ENCODE measurements around the gene CALML5.

Gene CALML5

DNA sequence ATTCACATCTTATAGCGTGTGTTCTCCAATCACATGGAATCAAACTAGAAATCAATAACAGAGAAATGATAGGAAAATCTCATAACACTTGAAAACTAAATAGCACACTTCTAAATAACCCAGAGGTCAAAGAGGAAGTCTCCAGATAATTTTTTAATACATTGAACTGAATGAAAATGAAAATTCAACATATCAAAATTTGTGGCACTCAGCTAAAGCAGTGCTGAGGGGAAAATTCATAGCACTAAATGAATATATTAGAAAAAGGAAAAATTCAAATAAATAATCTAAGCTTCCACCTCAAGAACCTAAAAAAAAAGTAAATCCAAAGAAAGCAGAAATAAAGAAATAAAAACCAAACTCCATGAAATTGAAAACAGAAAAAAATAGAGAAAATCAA, 42.7 kb upstream of the CALML5 start:
- WGBS, 2 experiments (ENCODE audit: insufficient coverage in 2 of 2): 89% methylated on average over 1 of the region's 1 CpG; no CpG with 5 or more reads in 1 of the 2 experiments
- Histone ChIP-seq H3K4me1 (ENCODE audit: control insufficient read depth, insufficient read depth, low read length, poor library complexity, severe bottlenecking) (peaks cover 49% of the 10 kb centered on the region), H3K27ac (ENCODE audit: low read depth, low read length, severe bottlenecking) (no peak overlapping the region), H3K36me3 (ENCODE audit: control insufficient read depth, insufficient read depth, low read length) (no peaks in the 10 kb centered on the region), H3K4me3 (ENCODE audit: extremely low read depth, insufficient read depth, low read length, poor library complexity, severe bottlenecking) (no peak overlapping the region), H3K9me3 (ENCODE audit: control insufficient read depth, low read length) (peaks cover 30% of the 10 kb centered on the region)

- H3K27ac ChIP-seq (ENCODE audit: low read depth, low read length, severe bottlenecking): no peak overlapping the region
- H3K36me3 ChIP-seq (ENCODE audit: control insufficient read depth, insufficient read depth, low read length): no peaks in the 10 kb centered on the region
- peaks cover 30% of the 10 kb centered on the region for H3K9me3 ChIP-seq (ENCODE audit: control insufficient read depth, low read length)
- H3K4me1 ChIP-seq (ENCODE audit: control insufficient read depth, insufficient read depth, low read length, poor library complexity, severe bottlenecking): peaks cover 37% of the 10 kb centered on the region
- WGBS, 2 experiments (ENCODE audit: insufficient coverage in 2 of 2): 83 to 85% methylated on average over 1 to 3 of the region's 3 CpGs
- H3K4me3 ChIP-seq (ENCODE audit: extremely low read depth, insufficient read depth, low read length, poor library complexity, severe bottlenecking): no peak overlapping the region
Observed at GRCh38 chr10:5540891-5541290, 41.5 kb upstream of the CALML5 start.

DNA sequence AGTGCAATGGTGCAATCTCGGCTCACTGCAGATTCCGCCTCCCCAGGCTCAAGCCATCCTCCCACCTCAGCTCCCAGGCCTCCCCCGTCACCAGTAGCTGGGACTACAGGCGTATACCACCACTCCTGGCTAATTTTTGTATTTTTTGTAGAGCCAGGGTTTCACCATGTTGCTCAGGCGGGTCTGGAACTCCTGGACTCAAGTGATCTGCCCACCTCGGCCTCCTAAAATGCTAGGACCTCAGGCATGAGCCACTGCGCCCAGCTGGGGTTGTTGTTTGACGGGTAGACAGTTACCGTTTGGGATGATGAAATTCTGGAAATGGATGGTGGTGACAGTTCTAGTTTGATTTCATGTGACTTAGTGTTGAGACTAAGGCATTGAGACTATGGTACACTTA, 40.7 kb upstream of the CALML5 start:
- H3K4me3 ChIP-seq (ENCODE audit: extremely low read depth, insufficient read depth, low read length, poor library complexity, severe bottlenecking): no peak overlapping the region
- 88 to 96% methylated on average over 5 to 9 of the region's 9 CpGs for WGBS, 2 experiments (ENCODE audit: insufficient coverage in 2 of 2)
- peaks cover 30% of the 10 kb centered on the region for H3K9me3 ChIP-seq (ENCODE audit: control insufficient read depth, low read length)
- H3K36me3 ChIP-seq (ENCODE audit: control insufficient read depth, insufficient read depth, low read length): no peaks in the 10 kb centered on the region
- H3K4me1 ChIP-seq (ENCODE audit: control insufficient read depth, insufficient read depth, low read length, poor library complexity, severe bottlenecking): peaks cover 30% of the 10 kb centered on the region
- H3K27ac ChIP-seq (ENCODE audit: low read depth, low read length, severe bottlenecking): no peak overlapping the region

GRCh38 chr10:5538892-5539651, 39.7 kb upstream of the CALML5 start:
- 86 to 92% methylated on average over 13 to 14 of the region's 19 CpGs for WGBS, 2 experiments (ENCODE audit: insufficient coverage in 2 of 2)
- H3K27ac ChIP-seq (ENCODE audit: low read depth, low read length, severe bottlenecking): peak overlapping the region; percentile 83
- no peaks in the 10 kb centered on the region for H3K36me3 ChIP-seq (ENCODE audit: control insufficient read depth, insufficient read depth, low read length)
- peaks cover 25% of the 10 kb centered on the region for H3K4me1 ChIP-seq (ENCODE audit: control insufficient read depth, insufficient read depth, low read length, poor library complexity, severe bottlenecking)
- H3K9me3 ChIP-seq (ENCODE audit: control insufficient read depth, low read length): peaks cover 23% of the 10 kb centered on the region
- H3K4me3 ChIP-seq (ENCODE audit: extremely low read depth, insufficient read depth, low read length, poor library complexity, severe bottlenecking): no peak overlapping the region

- H3K4me1 ChIP-seq (ENCODE audit: control insufficient read depth, insufficient read depth, low read length, poor library complexity, severe bottlenecking): peaks cover 25% of the 10 kb centered on the region
- peaks cover 19% of the 10 kb centered on the region for H3K9me3 ChIP-seq (ENCODE audit: control insufficient read depth, low read length)
- WGBS, 2 experiments (ENCODE audit: insufficient coverage in 2 of 2): 92 to 93% methylated on average over 9 of the region's 9 CpGs
- peak overlapping the region; percentile 83 for H3K27ac ChIP-seq (ENCODE audit: low read depth, low read length, severe bottlenecking)
- H3K36me3 ChIP-seq (ENCODE audit: control insufficient read depth, insufficient read depth, low read length): no peaks in the 10 kb centered on the region
- no peak overlapping the region for H3K4me3 ChIP-seq (ENCODE audit: extremely low read depth, insufficient read depth, low read length, poor library complexity, severe bottlenecking)
Observed at GRCh38 chr10:5538446-5538845, 39.1 kb upstream of the CALML5 start.

GRCh38 chr10:5537684-5538083, 38.3 kb upstream of the CALML5 start:
- 86 to 87% methylated on average over 5 to 6 of the region's 6 CpGs for WGBS, 2 experiments (ENCODE audit: insufficient coverage in 2 of 2)
- H3K27ac ChIP-seq (ENCODE audit: low read depth, low read length, severe bottlenecking): no peak overlapping the region
- H3K9me3 ChIP-seq (ENCODE audit: control insufficient read depth, low read length): peaks cover 15% of the 10 kb centered on the region
- no peaks in the 10 kb centered on the region for H3K36me3 ChIP-seq (ENCODE audit: control insufficient read depth, insufficient read depth, low read length)
- no peak overlapping the region for H3K4me3 ChIP-seq (ENCODE audit: extremely low read depth, insufficient read depth, low read length, poor library complexity, severe bottlenecking)
- H3K4me1 ChIP-seq (ENCODE audit: control insufficient read depth, insufficient read depth, low read length, poor library complexity, severe bottlenecking): peaks cover 25% of the 10 kb centered on the region

- 86 to 95% methylated on average over 2 to 4 of the region's 7 CpGs for WGBS, 2 experiments (ENCODE audit: insufficient coverage in 2 of 2)
- H3K9me3 ChIP-seq (ENCODE audit: control insufficient read depth, low read length): peaks cover 14% of the 10 kb centered on the region
- H3K4me1 ChIP-seq (ENCODE audit: control insufficient read depth, insufficient read depth, low read length, poor library complexity, severe bottlenecking): peaks cover 25% of the 10 kb centered on the region
- H3K4me3 ChIP-seq (ENCODE audit: extremely low read depth, insufficient read depth, low read length, poor library complexity, severe bottlenecking): no peak overlapping the region
- H3K27ac ChIP-seq (ENCODE audit: low read depth, low read length, severe bottlenecking): no peak overlapping the region
- no peaks in the 10 kb centered on the region for H3K36me3 ChIP-seq (ENCODE audit: control insufficient read depth, insufficient read depth, low read length)
Observed at GRCh38 chr10:5536486-5537081, 37.2 kb upstream of the CALML5 start.

DNA sequence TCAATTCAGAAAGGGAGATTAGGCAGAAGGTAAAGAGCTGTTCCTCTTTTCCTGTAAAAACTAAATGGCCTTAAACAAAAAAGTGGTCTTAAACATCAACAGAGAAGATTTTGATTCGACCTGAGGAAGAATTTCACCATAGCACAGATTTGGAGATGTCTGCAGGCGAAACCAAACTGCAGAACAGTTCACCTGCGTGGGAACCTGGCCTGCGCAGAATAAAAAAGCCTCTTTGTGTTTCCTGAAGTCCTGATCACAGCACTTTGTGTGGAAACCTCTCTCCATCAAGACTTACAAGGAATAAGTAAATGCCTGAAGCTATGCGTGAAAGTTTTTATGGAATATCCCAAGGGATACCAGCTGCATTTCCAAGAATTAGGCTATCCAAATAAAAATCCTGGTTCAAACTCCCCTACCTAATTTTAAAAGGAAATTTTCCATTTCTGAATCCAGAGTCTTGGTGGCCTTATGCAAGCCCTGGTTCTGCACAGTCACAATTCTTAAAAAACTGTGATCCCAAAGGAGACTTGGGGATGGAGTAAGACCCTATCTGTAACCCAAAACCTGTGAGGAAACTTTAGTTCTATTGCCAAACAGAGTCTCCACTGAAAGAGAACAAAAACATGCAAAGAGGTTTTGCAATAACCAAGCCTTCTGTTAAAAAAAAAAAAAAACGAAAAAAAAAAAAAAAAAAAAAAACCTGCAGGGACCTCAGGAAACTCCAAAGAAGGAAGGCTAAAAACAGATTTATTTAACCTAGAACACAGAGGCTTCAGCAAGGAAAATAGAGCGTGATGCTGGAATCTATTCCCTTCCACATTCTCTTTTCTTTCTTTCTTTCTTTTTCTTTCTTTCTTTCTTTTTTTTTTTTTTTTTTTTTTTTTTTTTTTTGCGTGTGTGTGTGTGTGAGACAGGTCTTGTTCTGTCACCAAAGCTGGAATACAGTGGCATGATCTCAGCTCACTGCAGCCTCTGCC, 35.8 kb upstream of the CALML5 start:
- peaks cover 25% of the 10 kb centered on the region for H3K4me1 ChIP-seq (ENCODE audit: control insufficient read depth, insufficient read depth, low read length, poor library complexity, severe bottlenecking)
- peaks cover 6% of the 10 kb centered on the region for H3K9me3 ChIP-seq (ENCODE audit: control insufficient read depth, low read length)
- H3K36me3 ChIP-seq (ENCODE audit: control insufficient read depth, insufficient read depth, low read length): no peaks in the 10 kb centered on the region
- WGBS, 2 experiments (ENCODE audit: insufficient coverage in 2 of 2): 93 to 94% methylated on average over 4 to 5 of the region's 8 CpGs
- no peak overlapping the region for H3K4me3 ChIP-seq (ENCODE audit: extremely low read depth, insufficient read depth, low read length, poor library complexity, severe bottlenecking)
- H3K27ac ChIP-seq (ENCODE audit: low read depth, low read length, severe bottlenecking): no peak overlapping the region

DNA sequence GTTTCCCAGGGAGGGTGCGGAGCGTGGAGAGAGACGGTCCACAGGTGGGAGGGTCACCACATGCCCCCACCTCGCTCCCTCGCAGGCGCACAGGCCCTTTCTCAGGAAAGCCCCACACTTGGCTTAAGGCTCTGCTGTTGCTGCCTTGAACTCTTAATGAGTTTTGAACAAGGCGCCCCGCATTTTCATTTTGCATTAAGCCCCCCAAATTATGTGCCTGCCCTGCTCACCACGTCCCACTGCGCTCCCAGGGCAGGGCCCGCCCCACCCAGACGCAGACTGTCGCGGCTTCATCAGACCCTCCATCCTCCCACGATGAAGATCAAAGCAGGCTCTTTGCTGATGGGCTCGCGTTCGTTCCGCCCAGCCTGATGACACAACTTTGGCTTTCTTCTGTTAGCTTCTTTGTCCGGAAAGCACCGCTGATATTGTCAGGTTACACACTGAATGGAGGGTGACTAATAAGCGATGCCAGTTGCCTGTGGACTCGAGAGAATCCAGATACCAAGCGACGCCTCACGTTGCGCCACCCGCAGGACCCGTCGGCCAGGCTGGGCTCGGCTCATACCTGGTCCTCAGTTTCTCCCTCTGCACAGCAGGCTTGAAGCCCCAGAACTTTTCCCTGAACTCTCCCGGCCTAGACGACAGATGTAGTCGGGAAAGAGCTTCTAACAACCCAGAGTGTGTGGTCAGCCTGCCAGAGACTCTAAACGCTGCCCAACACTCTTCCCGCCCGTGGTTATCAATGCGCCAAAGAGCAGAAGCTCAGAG, 34.9 kb upstream of the CALML5 start:
- H3K36me3 ChIP-seq (ENCODE audit: control insufficient read depth, insufficient read depth, low read length): no peaks in the 10 kb centered on the region
- no peak overlapping the region for H3K4me3 ChIP-seq (ENCODE audit: extremely low read depth, insufficient read depth, low read length, poor library complexity, severe bottlenecking)
- peaks cover 6% of the 10 kb centered on the region for H3K9me3 ChIP-seq (ENCODE audit: control insufficient read depth, low read length)
- H3K27ac ChIP-seq (ENCODE audit: low read depth, low read length, severe bottlenecking): no peak overlapping the region
- H3K4me1 ChIP-seq (ENCODE audit: control insufficient read depth, insufficient read depth, low read length, poor library complexity, severe bottlenecking): peaks cover 16% of the 10 kb centered on the region
- 91% methylated on average over 29 to 38 of the region's 38 CpGs for WGBS, 2 experiments (ENCODE audit: insufficient coverage in 2 of 2)
